Fibroblast of skin of left quadriceps (primary cell): Measurements from ENCODE around the gene APBA2.

Source experiments
- DNase-seq, 2 experiments: peaks; one replicate each; pipeline ENCODE4 v3.0.0-alpha.2; 2013; ENCODE audit warnings: low read depth in 2 of 2

Gene APBA2

GRCh38 chr15:28957606-28958498 lies 72.1 kb downstream of the APBA2 start:
- DNase-seq, result no peak

- no peak for DNase-seq
Observed at GRCh38 chr15:28959326-28959725, 73.6 kb downstream of the APBA2 start.

DNA sequence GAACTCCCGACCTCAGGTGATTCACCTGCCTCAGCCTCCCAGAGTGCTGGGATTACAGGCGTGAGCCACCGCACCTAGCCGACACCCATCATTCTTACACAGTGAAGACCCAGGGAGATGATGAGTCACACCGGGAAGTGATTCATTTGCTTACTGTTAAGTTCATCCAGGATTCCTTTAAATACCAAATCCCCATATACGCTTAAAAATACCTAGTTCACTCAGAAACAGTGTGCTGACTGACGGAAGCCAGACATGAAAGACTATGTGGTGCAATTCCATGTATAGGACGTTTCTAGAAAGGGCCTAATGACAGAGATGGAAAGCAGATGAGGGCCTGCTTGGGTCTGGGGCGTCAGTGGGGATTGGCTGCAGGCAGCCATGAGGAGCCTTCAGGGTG lies 75.2 kb downstream of the APBA2 start:
- peak in 1 of 2 experiments; percentile 15 for DNase-seq

- DNase-seq, result no peak
Observed at GRCh38 chr15:28961391-28961790, 75.6 kb downstream of the APBA2 start.

- no peak for DNase-seq
Observed at GRCh38 chr15:28962851-28963710, 77.3 kb downstream of the APBA2 start.

- DNase-seq, result no peak
Observed at GRCh38 chr15:28963711-28964081, 77.9 kb downstream of the APBA2 start.

DNA sequence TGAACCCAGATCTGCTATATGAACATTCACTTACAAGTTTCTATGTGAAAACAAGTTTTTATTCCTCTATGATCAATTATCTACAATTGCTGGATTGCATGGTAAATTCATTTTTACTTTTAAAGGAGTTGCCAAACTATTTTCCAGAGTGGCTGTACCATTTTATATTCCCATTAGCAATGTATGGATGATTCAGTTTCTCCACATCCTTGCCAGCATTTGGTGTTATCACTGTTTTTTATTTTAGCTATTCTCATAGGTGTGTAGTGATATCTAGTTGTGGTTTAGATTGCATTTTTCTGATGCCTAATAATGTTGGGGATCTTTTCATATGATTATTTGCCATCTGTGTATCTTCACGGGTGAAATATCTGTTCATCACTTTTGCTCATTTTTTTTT lies 78.3 kb downstream of the APBA2 start:
- no peak for DNase-seq

GRCh38 chr15:28967066-28967465 lies 81.3 kb downstream of the APBA2 start:
- DNase-seq, result peak in 1 of 2 experiments; percentile 8

GRCh38 chr15:28967990-28968389 lies 82.2 kb downstream of the APBA2 start:
- DNase-seq, result no peak

GRCh38 chr15:28969511-28970085 lies 83.8 kb downstream of the APBA2 start:
- DNase-seq, result no peak

DNA sequence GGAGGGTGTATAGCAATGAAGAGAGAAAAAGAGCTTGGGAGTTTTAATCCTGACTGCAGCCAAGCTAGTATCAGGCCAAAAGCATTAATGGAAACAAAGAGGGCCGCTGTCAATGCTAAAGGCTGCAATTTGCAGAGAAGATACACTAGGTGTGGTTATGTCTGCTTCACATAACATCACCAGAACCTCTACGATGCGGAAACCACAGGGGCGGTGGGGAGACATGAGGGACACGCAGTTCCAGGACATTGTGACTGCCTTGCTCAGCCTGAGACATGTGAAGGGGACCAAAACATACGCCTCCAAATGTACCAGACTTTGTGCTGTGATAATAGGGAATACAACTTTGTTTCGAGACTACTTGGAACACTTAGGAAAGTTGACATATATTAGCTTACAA lies 88.4 kb downstream of the APBA2 start:
- DNase-seq, result no peak

DNA sequence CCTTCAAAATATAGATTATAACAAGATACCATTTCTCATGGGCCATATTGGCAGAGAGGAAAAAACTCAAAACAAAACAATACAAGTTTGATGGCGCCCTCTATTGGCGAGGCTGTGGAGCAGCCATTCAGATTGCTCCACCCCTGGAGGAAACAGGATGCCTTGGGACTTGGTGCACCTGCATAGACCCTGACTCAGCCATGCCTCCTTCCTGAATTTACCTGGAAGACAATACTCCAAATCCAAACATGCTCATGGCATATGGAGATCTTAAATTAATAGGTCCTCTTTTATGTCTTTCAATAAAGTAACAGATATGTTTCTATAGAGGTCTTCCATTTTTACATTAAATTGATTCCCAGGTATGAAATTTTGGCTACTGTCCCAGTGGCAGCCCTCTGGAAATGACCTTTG lies 90.0 kb downstream of the APBA2 start:
- peak; percentile 12 to 25 for DNase-seq

GRCh38 chr15:28977377-28978010 lies 91.7 kb downstream of the APBA2 start:
- DNase-seq, result peak; percentile 85

GRCh38 chr15:28978011-28978378 lies 92.2 kb downstream of the APBA2 start:
- no peak for DNase-seq

GRCh38 chr15:28978661-28979060 lies 92.9 kb downstream of the APBA2 start:
- DNase-seq, result no peak

DNA sequence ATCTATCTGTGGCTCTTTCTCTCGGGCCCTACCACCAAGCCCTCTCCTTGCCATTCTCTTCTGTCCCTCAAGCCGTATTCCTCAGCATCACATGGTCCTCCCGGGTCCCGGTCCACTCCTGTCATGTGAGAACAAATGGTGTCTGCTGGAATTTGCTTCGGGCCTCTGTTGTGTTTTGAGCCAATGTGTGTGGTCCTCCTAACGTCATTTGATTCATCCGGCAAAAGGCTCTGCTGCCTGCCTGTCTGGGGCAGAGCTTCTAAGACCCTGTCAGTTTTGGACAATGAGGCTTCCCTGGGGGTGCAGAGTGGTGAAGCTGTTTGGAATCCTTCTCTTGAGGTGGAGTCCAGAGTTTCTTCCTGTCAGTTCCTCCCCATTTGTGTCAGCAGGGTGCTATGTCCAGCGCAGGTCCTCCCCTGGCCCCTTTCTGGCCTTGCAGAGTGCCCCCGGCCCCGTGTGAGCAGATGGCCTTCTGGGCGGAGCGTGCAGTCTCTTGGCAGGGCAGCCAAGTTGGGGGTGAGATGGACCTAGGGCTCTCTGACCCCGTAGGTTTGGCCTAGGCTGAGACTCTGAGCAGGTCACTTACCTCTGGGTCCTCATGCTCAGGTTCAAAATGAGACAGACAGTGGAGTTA lies 93.6 kb downstream of the APBA2 start:
- no peak for DNase-seq

- no peak for DNase-seq
Observed at GRCh38 chr15:28980709-28981350, 95.1 kb downstream of the APBA2 start.

DNA sequence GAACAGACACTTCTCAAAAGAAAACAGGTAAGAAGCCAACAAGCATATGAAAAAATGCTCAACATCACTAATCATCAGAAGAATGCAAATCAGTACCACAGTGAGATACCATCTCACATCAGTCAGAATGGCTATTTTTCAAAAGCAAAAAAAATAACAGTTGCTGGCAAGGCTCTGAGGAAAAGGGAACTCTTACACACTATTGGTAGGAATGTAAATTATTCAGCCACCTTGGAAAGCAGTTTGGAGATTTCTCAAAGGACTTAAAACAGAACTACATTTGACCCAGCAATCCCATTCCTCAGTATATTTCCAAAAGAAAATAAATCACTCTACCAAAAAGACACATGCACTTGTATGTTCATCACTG lies 95.6 kb downstream of the APBA2 start:
- DNase-seq, result no peak

- DNase-seq, result no peak
Observed at GRCh38 chr15:28981921-28982320, 96.1 kb downstream of the APBA2 start.

DNA sequence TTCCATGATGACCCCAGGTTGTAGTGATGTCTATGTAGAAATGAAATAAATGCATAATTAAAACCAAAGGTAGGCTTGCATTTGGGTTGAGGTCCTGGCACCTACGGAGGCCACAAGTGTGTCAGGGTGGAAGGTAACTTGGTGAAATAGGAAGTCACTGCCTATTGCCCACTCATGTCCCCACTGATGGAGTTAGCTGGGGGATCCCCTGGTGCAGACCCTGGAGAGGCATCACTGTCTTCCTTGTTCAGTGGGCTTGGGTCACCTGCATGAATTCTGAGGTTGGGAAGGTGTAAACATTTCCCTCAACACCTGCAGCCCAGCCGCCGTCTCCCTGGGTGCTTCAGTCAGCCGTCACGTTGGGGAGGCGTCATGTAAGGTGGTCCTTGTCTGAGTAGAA lies 97.1 kb downstream of the APBA2 start:
- no peak for DNase-seq
